ENCODE results near the gene PDE4D. TPM values are rescaled to one million over a fixed set of nuclear protein-coding genes. Genes with fewer than 3 reads are reported as not detected.

The PDE4D gene
- total RNA-seq, 1 experiment from 2014 or later, result 2.1 TPM

GRCh38 chr5:59863777-59864176 is 29.7 kb downstream of the PDE4D start:
- Mint-ChIP-seq H3K4me3 (no peak overlapping the region), H3K27me3 (ENCODE audit: low read depth) (no peaks in the 10 kb centered on the region), H3K9me3 (no peaks in the 10 kb centered on the region), H3K27ac (no peak overlapping the region), H3K36me3 (ENCODE audit: insufficient read depth in 1 of 3, low read depth in 3 of 3) (no peaks in the 10 kb centered on the region), H3K4me1 (peaks cover 4 to 8% of the 10 kb centered on the region in 2 experiments; a peak in 3 of 4 replicates)
- WGBS (ENCODE audit: extremely low coverage, insufficient read length, low lambda C conversion rate), result no CpG with 5 or more reads among the region's 5 CpGs
- Histone ChIP-seq H2BK5ac (ENCODE audit: insufficient read length, low read length) (no peak overlapping the region), H3K9me3 (ENCODE audit: control insufficient read depth, low read depth, low read length) (no peaks in the 10 kb centered on the region), H2AK5ac (ENCODE audit: insufficient read length, low read length) (no peak overlapping the region), H4K20me1 (ENCODE audit: control insufficient read depth, insufficient read depth, insufficient read length) (no peaks in the 10 kb centered on the region), H3T11ph (ENCODE audit: low read length) (no peak overlapping the region), H2AFZ (ENCODE audit: low read length) (no peak overlapping the region), H3K4me1 (ENCODE audit: insufficient read depth, low read length) (no peaks in the 10 kb centered on the region), H3K27ac (ENCODE audit: insufficient read length, low read depth, low read length) (no peak overlapping the region), H3K23ac (ENCODE audit: insufficient read length, low read depth, low read length) (no peak overlapping the region), H3K79me2 (ENCODE audit: insufficient read depth, low read length) (no peaks in the 10 kb centered on the region), H3K14ac (ENCODE audit: insufficient read depth, low read length) (no peak overlapping the region), H4K5ac (ENCODE audit: insufficient read length, low read depth, low read length) (no peak overlapping the region), H4K8ac (replicated peaks; ENCODE audit: insufficient read length, low read depth, low read length) (no peak overlapping the region), H4K91ac (ENCODE audit: insufficient read length, low read depth, low read length) (no peak overlapping the region), H3K4me2 (ENCODE audit: insufficient read depth, insufficient read length, low read length) (no peak overlapping the region), H3K23me2 (ENCODE audit: insufficient read length, low read depth, low read length, poor library complexity, severe bottlenecking) (no peaks in the 10 kb centered on the region), H2BK12ac (ENCODE audit: insufficient read length, low read depth, low read length) (no peak overlapping the region), H3K79me1 (ENCODE audit: insufficient read depth, low read depth, low read length, poor library complexity, severe bottlenecking) (no peaks in the 10 kb centered on the region), H3K18ac (ENCODE audit: insufficient read length, low read depth, low read length) (no peak overlapping the region), H3K27me3 (ENCODE audit: insufficient read depth, low read length) (no peaks in the 10 kb centered on the region), H3K56ac (ENCODE audit: insufficient read length, low read depth, low read length) (no peak overlapping the region), H2BK15ac (ENCODE audit: low read depth, low read length) (no peak overlapping the region), H2BK20ac (ENCODE audit: low read depth, low read length, poor library complexity, severe bottlenecking) (no peak overlapping the region), H2BK120ac (ENCODE audit: low read depth, low read length, poor library complexity, severe bottlenecking) (no peak overlapping the region), H3K9ac (ENCODE audit: extremely low read depth, insufficient read length, low read length) (no peak overlapping the region), H3K4ac (ENCODE audit: low read depth, low read length) (no peak overlapping the region)
- DNase-seq, result no peak
- TF ChIP-seq, protein P1, sequence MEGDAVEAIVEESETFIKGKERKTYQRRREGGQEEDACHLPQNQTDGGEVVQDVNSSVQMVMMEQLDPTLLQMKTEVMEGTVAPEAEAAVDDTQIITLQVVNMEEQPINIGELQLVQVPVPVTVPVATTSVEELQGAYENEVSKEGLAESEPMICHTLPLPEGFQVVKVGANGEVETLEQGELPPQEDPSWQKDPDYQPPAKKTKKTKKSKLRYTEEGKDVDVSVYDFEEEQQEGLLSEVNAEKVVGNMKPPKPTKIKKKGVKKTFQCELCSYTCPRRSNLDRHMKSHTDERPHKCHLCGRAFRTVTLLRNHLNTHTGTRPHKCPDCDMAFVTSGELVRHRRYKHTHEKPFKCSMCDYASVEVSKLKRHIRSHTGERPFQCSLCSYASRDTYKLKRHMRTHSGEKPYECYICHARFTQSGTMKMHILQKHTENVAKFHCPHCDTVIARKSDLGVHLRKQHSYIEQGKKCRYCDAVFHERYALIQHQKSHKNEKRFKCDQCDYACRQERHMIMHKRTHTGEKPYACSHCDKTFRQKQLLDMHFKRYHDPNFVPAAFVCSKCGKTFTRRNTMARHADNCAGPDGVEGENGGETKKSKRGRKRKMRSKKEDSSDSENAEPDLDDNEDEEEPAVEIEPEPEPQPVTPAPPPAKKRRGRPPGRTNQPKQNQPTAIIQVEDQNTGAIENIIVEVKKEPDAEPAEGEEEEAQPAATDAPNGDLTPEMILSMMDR (conservative IDR thresholded peaks at IDR 0.05), result no peak
